ENCODE data around the gene SPAG9. TPM values are rescaled to one million over a fixed set of nuclear protein-coding genes. Genes with fewer than 3 reads are reported as not detected.
"Not testable (repeated sequence)": the region's sequence is repeated elsewhere in the genome, so short reads cannot be mapped to it uniquely, and the experiment has no call there.

The SPAG9 gene
- total RNA-seq, 1 donor from 2014 or later, result 297 TPM

GRCh38 chr17:51097708-51098446 is 22.8 kb downstream of the SPAG9 start:
- DNase-seq (ENCODE audit: low spot score in 2 of 2) (no peak), FAIRE-seq (no peak)

GRCh38 chr17:51091635-51092034 is 29.0 kb downstream of the SPAG9 start:
- FAIRE-seq, result no peak

GRCh38 chr17:51088868-51089267 is 31.8 kb downstream of the SPAG9 start:
- DNase-seq (ENCODE audit: low spot score in 2 of 2); FAIRE-seq: not testable (repeated sequence)

More at GRCh38 chr17:51091635-51092034, 29.0 kb downstream of the SPAG9 start:
- no peak for DNase-seq (ENCODE audit: low spot score in 2 of 2)

GRCh38 chr17:51088287-51088686 is 32.4 kb downstream of the SPAG9 start:
- no peak for DNase-seq (ENCODE audit: low spot score in 2 of 2)
- FAIRE-seq, result no peak

- DNase-seq (ENCODE audit: low spot score in 2 of 2), result no peak
- FAIRE-seq, result no peak
Observed at GRCh38 chr17:51087072-51087757, 33.5 kb downstream of the SPAG9 start.

- FAIRE-seq (no peak), DNase-seq (ENCODE audit: low spot score in 2 of 2) (no peak)
Observed at GRCh38 chr17:51085150-51085805, 35.4 kb downstream of the SPAG9 start.

GRCh38 chr17:51083981-51084380 is 36.7 kb downstream of the SPAG9 start:
- DNase-seq (ENCODE audit: low spot score in 2 of 2) (no peak), FAIRE-seq (no peak)

- not testable (repeated sequence) for DNase-seq (ENCODE audit: low spot score in 2 of 2); FAIRE-seq
Observed at GRCh38 chr17:51083364-51083763, 37.3 kb downstream of the SPAG9 start.

GRCh38 chr17:51079049-51079448 is 41.6 kb downstream of the SPAG9 start:
- FAIRE-seq (no peak), DNase-seq (ENCODE audit: low spot score in 2 of 2) (no peak)

GRCh38 chr17:51078009-51078592 is 42.6 kb downstream of the SPAG9 start:
- FAIRE-seq (no peak), DNase-seq (ENCODE audit: low spot score in 2 of 2) (no peak)

- DNase-seq (ENCODE audit: low spot score in 2 of 2) (no peak), FAIRE-seq (no peak)
Observed at GRCh38 chr17:51076821-51077220, 43.8 kb downstream of the SPAG9 start.

- FAIRE-seq (peak; percentile 76), DNase-seq (ENCODE audit: low spot score in 2 of 2) (no peak)
Observed at GRCh38 chr17:51071556-51071955, 49.1 kb downstream of the SPAG9 start.

GRCh38 chr17:51065466-51065865 is 55.2 kb downstream of the SPAG9 start:
- FAIRE-seq (no peak), DNase-seq (ENCODE audit: low spot score in 2 of 2) (no peak)

- DNase-seq (ENCODE audit: low spot score in 2 of 2) (no peak), FAIRE-seq (no peak)
Observed at GRCh38 chr17:51064061-51064735, 56.5 kb downstream of the SPAG9 start.

GRCh38 chr17:51060396-51060795 is 60.3 kb downstream of the SPAG9 start:
- no peak for FAIRE-seq
- DNase-seq (ENCODE audit: low spot score in 2 of 2), result no peak

- FAIRE-seq, result no peak
- DNase-seq (ENCODE audit: low spot score in 2 of 2), result no peak
Observed at GRCh38 chr17:51059781-51060180, 60.9 kb downstream of the SPAG9 start.

GRCh38 chr17:51057534-51057933 is 63.1 kb downstream of the SPAG9 start:
- DNase-seq (ENCODE audit: low spot score in 2 of 2), result no peak
- no peak for FAIRE-seq

- peak in 1 of 2 donors; percentile 32 for DNase-seq (ENCODE audit: low spot score in 2 of 2)
- FAIRE-seq, result no peak
Observed at GRCh38 chr17:51056813-51057510, 63.7 kb downstream of the SPAG9 start.

GRCh38 chr17:51054748-51055147 is 65.9 kb downstream of the SPAG9 start:
- no peak for FAIRE-seq
- DNase-seq (ENCODE audit: low spot score in 2 of 2), result no peak

GRCh38 chr17:51052235-51052634 is 68.4 kb downstream of the SPAG9 start:
- FAIRE-seq (no peak), DNase-seq (ENCODE audit: low spot score in 2 of 2) (no peak)

Data from frontal cortex (tissue), 4 donors.